Pancreas (tissue), 10 donors: ENCODE measurements around the gene PNPLA7. TPM values are rescaled to one million over a fixed set of nuclear protein-coding genes. Genes with fewer than 3 reads are reported as not detected.

Experiments
- ATAC-seq, 4 donors: fragments of 200-7000 bp; cut with Tn5 transposase; one replicate each; pipeline versions ENCODE4 v1.8.0 to v1.9.1; 2020; ENCODE audit warnings: mild to moderate bottlenecking in 4 of 4, moderate library complexity in 4 of 4
- DNase-seq, 6 donors: peaks; one replicate each; pipeline ENCODE4 v3.0.0-alpha.2; 2020
- FAIRE-seq: peaks from 2 replicates; lab custom pipeline; 2012; peaks lifted over from hg19 to GRCh38; lab: Jason Lieb, UNC
- H3K27ac ChIP-seq, 4 donors: fragments of 200-600 bp; sonication (generic); 1 replicate in 3 of 4; 2 replicates in 1 of 4; pipeline versions ENCODE4 v1.5.0 to v1.8.0; 2020
- H3K27me3 ChIP-seq, 4 donors: fragments of 200-600 bp; one replicate each; pipeline ENCODE4 v1.8.0; 2021
- H3K36me3 ChIP-seq, 3 donors: fragments of 200-600 bp; sonication (generic) in 1 of 3; one replicate each; pipeline versions ENCODE4 v1.5.0 to v1.8.0; 2020 to 2021
- H3K4me1 ChIP-seq, 3 donors: fragments of 200-600 bp; one replicate each; pipeline ENCODE4 v1.8.0; 2021
- H3K4me3 ChIP-seq, 4 donors: fragments of 200-600 bp; sonication (generic) in 2 of 4; one replicate each; pipeline versions ENCODE4 v1.5.0 to v1.8.0; 2020 to 2021
- H3K9me3 ChIP-seq, 4 donors: fragments of 200-600 bp; one replicate each; pipeline ENCODE4 v1.8.0; 2021
- WGBS, 2 donors: extraction: QIAGEN DNeasy Blood & Tissue Kit; methylation state at CpG; one replicate each; pipeline ENCODE4 v1.1.7; 2013; 5-methylcytosine and 5-hydroxymethylcytosine counted together
- intact Hi-C, 3 donors: fragments of 100-400 bp; cut with DNase I; formaldehyde crosslinking; loops; one replicate each; pipeline versions ENCODE4 v1.11.1 to v1.14.2; 2022
- polyA plus RNA-seq, 2 donors: library from polyadenylated mRNA; stranded (reverse); fragments of 200-250 nt; gene quantifications; one replicate each; pipeline ENCODE4 v1.2.3, GENCODE V29; 2013
- total RNA-seq, 6 donors: library from RNA; stranded (reverse); fragmentation: NEBNext Ultra II Directional in 4 of 6; extraction: Animal tissue kit (Norgen Biotek cat#: 25700) in 4 of 6; gene quantifications; one replicate each; pipeline versions ENCODE4 v1.2.1 to v1.2.4, GENCODE V29; 2021 to 2023
- TF ChIP-seq, protein P1 (sequence below), 4 donors: fragments of 200-600 bp; sonication (generic) in 3 of 4; IDR thresholded peaks; one replicate each; pipeline versions ENCODE4 v1.5.0 to v1.8.0; 2021; ENCODE audit warnings: antibody characterized with exemption in 4 of 4
- donor health status: healthy with polysubstance abuse.
- donor health status: DM: no; HTN: no; CAD: no; lungs with moderate emphysema.
- donor health status: DM: no; HTN: no; CAD: no.
- donor health status: control.
- donor health status: control.
- donor health status: Bipolar disorder and iron deficiency.
- donor health status: DM: yes; HTN: yes; CAD: no.
- donor health status: DM: no; HTN: no; CAD: no.
- donor health status: DM: no; HTN: no; CAD: no.
- donor health status: DM: yes; HTN: yes; CAD: no.

Gene PNPLA7
- total and polyA plus RNA-seq, 8 donors: 7.1 to 71.8 (median 18.0) TPM

DNA sequence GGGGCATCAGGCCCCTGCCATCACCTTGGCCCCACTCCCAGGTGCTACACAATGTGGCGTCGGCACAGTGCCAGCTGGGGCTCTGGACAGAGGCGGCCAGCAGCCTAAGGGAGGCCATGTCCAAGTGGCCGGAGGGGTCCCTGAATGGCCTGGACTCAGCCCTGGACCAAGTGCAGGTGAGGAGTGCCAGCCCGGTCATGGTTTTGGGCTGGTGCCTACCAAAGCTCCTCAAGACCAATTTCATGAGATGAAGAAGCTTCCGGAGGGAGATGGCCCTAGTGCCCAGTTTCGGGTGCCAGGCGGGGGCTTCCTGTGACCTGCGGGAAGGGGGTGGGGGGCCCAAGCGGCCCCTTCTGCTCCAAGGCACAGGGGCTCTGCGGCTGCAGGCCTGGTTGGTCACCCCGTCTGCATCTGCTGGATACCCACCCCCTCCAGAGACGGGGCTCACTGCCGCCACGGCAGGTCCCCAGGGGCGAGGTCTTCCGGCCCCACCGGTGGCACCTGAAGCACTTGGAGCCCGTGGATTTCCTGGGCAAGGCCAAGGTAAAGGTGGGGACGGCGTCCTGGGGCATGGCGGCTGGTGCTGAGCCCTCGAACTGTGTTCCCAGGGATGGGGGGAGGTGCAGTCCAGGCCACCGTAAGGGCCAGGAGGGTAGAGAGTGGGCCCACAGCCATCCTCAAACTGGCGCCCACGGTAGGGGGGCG lies 121.2 kb downstream of the PNPLA7 start:
- H3K27ac ChIP-seq: no peak overlapping the region
- DNase-seq: peak in 3 of 6 donors; percentile 61 to 80 (median 65)
- no peak for FAIRE-seq
- ATAC-seq: no peak
- intact Hi-C loops: no loop called here
- H3K4me3 ChIP-seq: no peak overlapping the region
- TF ChIP-seq, protein P1, sequence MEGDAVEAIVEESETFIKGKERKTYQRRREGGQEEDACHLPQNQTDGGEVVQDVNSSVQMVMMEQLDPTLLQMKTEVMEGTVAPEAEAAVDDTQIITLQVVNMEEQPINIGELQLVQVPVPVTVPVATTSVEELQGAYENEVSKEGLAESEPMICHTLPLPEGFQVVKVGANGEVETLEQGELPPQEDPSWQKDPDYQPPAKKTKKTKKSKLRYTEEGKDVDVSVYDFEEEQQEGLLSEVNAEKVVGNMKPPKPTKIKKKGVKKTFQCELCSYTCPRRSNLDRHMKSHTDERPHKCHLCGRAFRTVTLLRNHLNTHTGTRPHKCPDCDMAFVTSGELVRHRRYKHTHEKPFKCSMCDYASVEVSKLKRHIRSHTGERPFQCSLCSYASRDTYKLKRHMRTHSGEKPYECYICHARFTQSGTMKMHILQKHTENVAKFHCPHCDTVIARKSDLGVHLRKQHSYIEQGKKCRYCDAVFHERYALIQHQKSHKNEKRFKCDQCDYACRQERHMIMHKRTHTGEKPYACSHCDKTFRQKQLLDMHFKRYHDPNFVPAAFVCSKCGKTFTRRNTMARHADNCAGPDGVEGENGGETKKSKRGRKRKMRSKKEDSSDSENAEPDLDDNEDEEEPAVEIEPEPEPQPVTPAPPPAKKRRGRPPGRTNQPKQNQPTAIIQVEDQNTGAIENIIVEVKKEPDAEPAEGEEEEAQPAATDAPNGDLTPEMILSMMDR (IDR thresholded peaks at IDR 0.05): no peak
- WGBS, 2 donors: 83 to 88% methylated on average over 26 to 27 of the region's 27 CpGs
- no peaks in the 10 kb centered on the region for H3K27me3 ChIP-seq
- H3K36me3 ChIP-seq: no peaks in the 10 kb centered on the region
- H3K4me1 ChIP-seq: peaks cover 0 to 7% (median 0%) of the 10 kb centered on the region in 3 donors
- no peaks in the 10 kb centered on the region for H3K9me3 ChIP-seq

DNA sequence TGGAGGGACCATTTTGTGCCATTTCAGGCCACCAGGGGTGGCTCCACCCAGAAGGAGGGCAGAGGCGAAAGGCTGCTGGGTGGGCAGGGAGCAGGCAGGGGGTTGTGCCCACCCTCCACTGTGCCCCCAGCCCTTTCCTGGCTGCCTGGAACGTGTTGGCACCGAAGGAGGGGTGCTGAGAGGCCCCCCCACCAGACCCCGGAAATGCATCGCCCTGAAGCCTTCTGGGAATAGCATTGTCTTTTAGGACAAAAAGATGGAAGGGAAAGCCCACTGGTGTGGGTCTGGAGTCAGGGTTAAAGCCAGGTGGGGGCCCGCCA lies 121.9 kb downstream of the PNPLA7 start:
- no peak overlapping the region for H3K4me3 ChIP-seq
- H3K27me3 ChIP-seq: no peaks in the 10 kb centered on the region
- ATAC-seq (no peak), DNase-seq (peak in 2 of 6 donors; percentile 28), FAIRE-seq (no peak)
- H3K27ac ChIP-seq: no peak overlapping the region
- H3K9me3 ChIP-seq: no peaks in the 10 kb centered on the region
- TF ChIP-seq, protein P1 (IDR thresholded peaks at IDR 0.05): no peak
- intact Hi-C loops: no loop called here
- peaks cover 0 to 8% (median 0%) of the 10 kb centered on the region in 3 donors for H3K4me1 ChIP-seq
- H3K36me3 ChIP-seq: no peaks in the 10 kb centered on the region
- 80 to 88% methylated on average over 6 of the region's 6 CpGs for WGBS, 2 donors

DNA sequence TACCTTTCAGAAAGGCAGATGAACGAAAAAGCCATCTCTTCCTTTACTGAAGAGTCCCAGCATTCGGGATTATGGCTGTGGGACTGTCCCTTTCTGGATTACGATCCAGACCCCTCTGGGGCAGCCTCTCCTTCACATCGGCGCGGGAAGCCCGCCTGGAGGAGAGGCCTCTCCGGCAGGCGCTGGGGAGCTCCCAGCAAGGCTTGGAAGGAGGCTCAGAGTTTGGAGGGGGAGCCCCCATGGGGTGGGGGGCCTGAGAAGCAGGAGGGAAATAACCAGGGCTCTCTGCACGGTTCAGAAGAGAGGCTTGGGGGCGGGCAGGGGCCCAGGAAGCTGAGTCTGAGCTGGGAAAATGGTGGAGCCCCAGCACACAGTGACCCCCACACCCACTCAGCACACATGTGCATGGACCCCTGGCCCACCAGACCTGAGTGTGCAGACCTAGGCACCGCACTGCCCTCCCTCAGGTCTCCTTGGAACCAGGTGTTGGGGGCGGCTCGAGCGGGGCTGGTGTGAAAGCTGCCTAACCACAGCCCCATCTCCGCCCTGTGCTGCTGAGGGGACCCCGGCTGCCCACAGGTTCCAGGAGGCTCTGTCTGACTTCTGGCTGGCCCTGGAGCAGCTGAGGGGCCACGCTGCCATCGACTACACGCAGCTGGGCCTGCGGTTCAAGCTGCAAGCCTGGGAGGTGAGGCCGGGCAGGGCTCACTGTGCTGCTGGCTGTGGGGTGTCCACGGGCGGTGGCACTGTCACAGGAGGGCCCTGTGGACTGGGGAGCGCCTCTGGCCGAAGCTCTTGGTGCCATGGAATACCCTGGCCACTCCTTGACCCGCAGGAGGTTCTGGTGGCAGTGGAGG lies 122.5 kb downstream of the PNPLA7 start:
- TF ChIP-seq, protein P1 (IDR thresholded peaks at IDR 0.05): no peak
- ATAC-seq (no peak), DNase-seq (peak in 3 of 6 donors; percentile 37 to 76 (median 58)), FAIRE-seq (no peak)
- Histone ChIP-seq H3K27me3 (no peaks in the 10 kb centered on the region), H3K36me3 (no peaks in the 10 kb centered on the region), H3K27ac (no peak overlapping the region), H3K4me1 (peaks cover 0 to 8% (median 0%) of the 10 kb centered on the region in 3 donors), H3K9me3 (no peaks in the 10 kb centered on the region), H3K4me3 (no peak overlapping the region)
- WGBS, 2 donors: 86 to 92% methylated on average over 27 of the region's 27 CpGs
- intact Hi-C loops: no loop called here

DNA sequence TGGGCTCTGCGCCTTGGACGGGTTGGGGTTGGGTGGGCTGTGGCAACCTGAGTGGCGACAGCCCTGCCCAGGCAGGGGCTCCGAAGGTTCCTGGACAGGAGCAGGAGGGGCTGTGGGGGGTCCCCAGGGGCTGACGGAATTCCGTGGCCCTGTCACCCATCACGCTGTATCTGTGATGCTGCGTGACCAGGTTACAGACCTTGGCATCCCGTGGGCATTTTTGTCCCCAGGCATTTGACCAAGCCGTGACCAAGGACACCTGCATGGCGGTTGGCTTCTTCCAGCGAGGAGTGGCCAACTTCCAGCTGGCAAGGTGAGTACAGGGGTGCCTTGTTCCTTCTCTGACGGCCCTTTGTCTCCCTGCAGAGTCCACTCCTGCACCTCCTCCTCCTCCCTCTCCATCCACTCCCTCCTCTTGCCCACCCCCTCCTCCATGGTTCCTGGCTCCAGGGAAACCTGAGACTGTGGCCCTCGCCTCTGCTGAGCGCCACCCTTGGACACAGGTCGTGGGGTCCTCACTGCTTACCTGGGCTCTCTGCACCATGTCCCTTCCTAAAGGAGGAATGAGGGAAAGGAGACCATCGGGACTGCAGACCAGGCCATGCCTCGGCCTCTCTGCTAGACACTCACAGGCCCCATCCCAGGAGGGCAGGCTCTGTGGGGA lies 124.1 kb downstream of the PNPLA7 start:
- TF ChIP-seq, protein P1 (IDR thresholded peaks at IDR 0.05): no peak

More for the DNA sequence above, 124.1 kb downstream of the PNPLA7 start:
- Histone ChIP-seq H3K27me3 (no peaks in the 10 kb centered on the region), H3K27ac (peak overlapping the region in 1 of 4 donors; percentile 22), H3K36me3 (no peaks in the 10 kb centered on the region), H3K4me1 (peaks cover 5 to 17% (median 8%) of the 10 kb centered on the region in 3 donors), H3K9me3 (no peaks in the 10 kb centered on the region), H3K4me3 (no peak overlapping the region)
- no peak for FAIRE-seq
- intact Hi-C loops: no loop called here
- no peak for ATAC-seq
- WGBS, 2 donors: 57 to 69% methylated on average over 15 to 18 of the region's 18 CpGs
- peak in 5 of 6 donors; percentile 52 to 72 (median 57) for DNase-seq
